Neutrophil (primary cell): Measurements from ENCODE around the gene SCAI.
"Not testable (repeated sequence)": the region's sequence is repeated elsewhere in the genome, so short reads cannot be mapped to it uniquely, and the experiment has no call there.

Experiments used
- H3K27ac ChIP-seq: fragments of 200-600 bp; sonication (generic); 2 replicates; pipeline ENCODE4 v1.5.1; 2016; ENCODE audit warnings: mild to moderate bottlenecking, moderate library complexity
- H3K27me3 ChIP-seq: fragments of 200-600 bp; sonication (generic); 2 replicates; pipeline ENCODE4 v1.6.0; 2016; ENCODE audit warnings: mild to moderate bottlenecking
- H3K36me3 ChIP-seq: fragments of 200-600 bp; sonication (generic); 2 replicates; pipeline ENCODE4 v1.5.1; 2017
- H3K4me1 ChIP-seq, 2 experiments: fragments of 200-600 bp in 1 of 2; sonication (generic) in 1 of 2; 1 replicate in 1 of 2; 2 replicates in 1 of 2; pipeline versions ENCODE4 v1.5.1 to v1.6.1; 2013 to 2016; ENCODE audit warnings: low read depth in 1 of 2, low read length in 1 of 2, mild to moderate bottlenecking in 1 of 2, moderate library complexity in 1 of 2; ENCODE audit not compliant: control insufficient read depth in 1 of 2, insufficient read depth in 1 of 2
- H3K4me3 ChIP-seq, 2 experiments: fragments of 200-600 bp in 1 of 2; sonication (generic) in 1 of 2; 1 replicate in 1 of 2; 2 replicates in 1 of 2; pipeline ENCODE4 v1.5.1; 2013 to 2016; ENCODE audit warnings: low read depth in 1 of 2, low read length in 1 of 2, mild to moderate bottlenecking in 1 of 2, moderate library complexity in 1 of 2
- H3K9me3 ChIP-seq: fragments of 200-600 bp; sonication (generic); 2 replicates; pipeline ENCODE4 v1.5.1; 2016
- TF ChIP-seq, protein P1 (sequence below): fragments of 200-600 bp; sonication (generic); IDR thresholded peaks from 2 replicates; pipeline ENCODE4 v1.5.1; 2016; ENCODE audit warnings: antibody characterized with exemption

SCAI gene

GRCh38 chr9:124932333-124932732 is 211.0 kb downstream of the SCAI start:
- no peak overlapping the region for H3K4me3 ChIP-seq
- H3K27ac ChIP-seq: peak overlapping the region; percentile 75
- TF ChIP-seq, protein P1, sequence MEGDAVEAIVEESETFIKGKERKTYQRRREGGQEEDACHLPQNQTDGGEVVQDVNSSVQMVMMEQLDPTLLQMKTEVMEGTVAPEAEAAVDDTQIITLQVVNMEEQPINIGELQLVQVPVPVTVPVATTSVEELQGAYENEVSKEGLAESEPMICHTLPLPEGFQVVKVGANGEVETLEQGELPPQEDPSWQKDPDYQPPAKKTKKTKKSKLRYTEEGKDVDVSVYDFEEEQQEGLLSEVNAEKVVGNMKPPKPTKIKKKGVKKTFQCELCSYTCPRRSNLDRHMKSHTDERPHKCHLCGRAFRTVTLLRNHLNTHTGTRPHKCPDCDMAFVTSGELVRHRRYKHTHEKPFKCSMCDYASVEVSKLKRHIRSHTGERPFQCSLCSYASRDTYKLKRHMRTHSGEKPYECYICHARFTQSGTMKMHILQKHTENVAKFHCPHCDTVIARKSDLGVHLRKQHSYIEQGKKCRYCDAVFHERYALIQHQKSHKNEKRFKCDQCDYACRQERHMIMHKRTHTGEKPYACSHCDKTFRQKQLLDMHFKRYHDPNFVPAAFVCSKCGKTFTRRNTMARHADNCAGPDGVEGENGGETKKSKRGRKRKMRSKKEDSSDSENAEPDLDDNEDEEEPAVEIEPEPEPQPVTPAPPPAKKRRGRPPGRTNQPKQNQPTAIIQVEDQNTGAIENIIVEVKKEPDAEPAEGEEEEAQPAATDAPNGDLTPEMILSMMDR: no peak
- peaks cover 13 to 17% of the 10 kb centered on the region in 2 experiments for H3K4me1 ChIP-seq
- peaks cover 78% of the 10 kb centered on the region for H3K36me3 ChIP-seq
- H3K27me3 ChIP-seq: no peaks in the 10 kb centered on the region
- H3K9me3 ChIP-seq: no peaks in the 10 kb centered on the region

- no peak overlapping the region for H3K27ac ChIP-seq
- H3K27me3 ChIP-seq: no peaks in the 10 kb centered on the region
- H3K9me3 ChIP-seq: no peaks in the 10 kb centered on the region
- no peak overlapping the region for H3K4me3 ChIP-seq
- peaks cover 77% of the 10 kb centered on the region for H3K36me3 ChIP-seq
- peaks cover 13 to 17% of the 10 kb centered on the region in 2 experiments for H3K4me1 ChIP-seq
- TF ChIP-seq, protein P1: no peak
These were observed 213.9 kb downstream of the SCAI start for GRCh38 chr9:124929464-124929863.

GRCh38 chr9:124928116-124928515 is 215.2 kb downstream of the SCAI start:
- no peaks in the 10 kb centered on the region for H3K27me3 ChIP-seq
- no peak overlapping the region for H3K27ac ChIP-seq
- peaks cover 70% of the 10 kb centered on the region for H3K36me3 ChIP-seq
- TF ChIP-seq, protein P1: no peak
- H3K9me3 ChIP-seq: no peaks in the 10 kb centered on the region
- no peak overlapping the region for H3K4me3 ChIP-seq
- peaks cover 13 to 14% of the 10 kb centered on the region in 2 experiments for H3K4me1 ChIP-seq

GRCh38 chr9:124920394-124920793 is 222.9 kb downstream of the SCAI start:
- not testable (repeated sequence) for H3K27ac ChIP-seq, H3K4me1 ChIP-seq, H3K27me3 ChIP-seq, H3K4me3 ChIP-seq, H3K9me3 ChIP-seq
- peaks cover 68% of the 10 kb centered on the region for H3K36me3 ChIP-seq

DNA sequence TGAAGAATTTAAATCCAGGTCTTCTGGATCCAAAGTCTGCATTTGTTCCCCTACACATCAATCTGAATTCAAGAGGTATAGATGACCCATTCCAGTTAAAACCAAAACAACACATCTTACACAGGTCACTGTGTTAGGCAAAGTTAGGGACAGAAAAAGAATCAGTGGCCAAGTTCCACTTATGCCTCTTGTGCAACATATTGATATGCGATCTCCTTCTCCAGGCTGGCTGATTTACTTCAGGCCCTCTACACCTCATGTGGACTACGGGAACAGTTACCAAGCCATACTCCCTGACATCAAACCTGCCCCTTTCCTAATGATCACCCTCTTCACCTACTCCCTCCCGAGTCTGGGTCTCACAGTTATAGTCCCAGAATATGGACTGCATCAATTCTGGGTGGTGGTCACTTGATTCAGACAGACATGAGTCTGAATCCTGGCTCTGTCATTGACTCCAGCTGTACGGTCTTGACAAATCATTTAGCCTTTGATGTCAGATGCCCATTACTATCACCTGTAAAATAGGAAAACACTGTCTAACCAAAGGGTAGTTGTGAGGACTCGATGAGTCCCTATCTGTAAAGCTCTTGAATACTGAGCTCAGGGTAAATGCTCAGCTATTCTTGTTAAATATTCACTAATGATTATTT is 228.4 kb downstream of the SCAI start:
- Histone ChIP-seq H3K36me3 (peaks cover 82% of the 10 kb centered on the region), H3K27ac (no peak overlapping the region), H3K9me3 (no peaks in the 10 kb centered on the region), H3K27me3 (no peaks in the 10 kb centered on the region), H3K4me1 (no peaks in the 10 kb centered on the region), H3K4me3 (no peak overlapping the region)
- TF ChIP-seq, protein P1: no peak

GRCh38 chr9:124913378-124913777 is 229.9 kb downstream of the SCAI start:
- H3K9me3 ChIP-seq: no peaks in the 10 kb centered on the region
- H3K27me3 ChIP-seq: no peaks in the 10 kb centered on the region
- H3K4me1 ChIP-seq: no peaks in the 10 kb centered on the region
- TF ChIP-seq, protein P1: no peak
- no peak overlapping the region for H3K27ac ChIP-seq
- no peak overlapping the region for H3K4me3 ChIP-seq
- peaks cover 80% of the 10 kb centered on the region for H3K36me3 ChIP-seq
